Fibroblast of gingiva (primary cell): ENCODE measurements around the gene PIP4K2C.
"Not testable (repeated sequence)": the region's sequence is repeated elsewhere in the genome, so short reads cannot be mapped to it uniquely, and the experiment has no call there.

Source experiments
- DNase-seq: peaks from one replicate; pipeline ENCODE4 v3.0.0-alpha.2; 2011; ENCODE audit warnings: low read depth

PIP4K2C gene

GRCh38 chr12:57585156-57585555 lies 5.8 kb upstream of the PIP4K2C start:
- DNase-seq = no peak

GRCh38 chr12:57586128-57586527 lies 4.9 kb upstream of the PIP4K2C start:
- DNase-seq = no peak

GRCh38 chr12:57586832-57587429 lies 4.1 kb upstream of the PIP4K2C start:
- no peak for DNase-seq

GRCh38 chr12:57588951-57589610 lies 1.9 kb upstream of the PIP4K2C start:
- DNase-seq = not testable (repeated sequence)

GRCh38 chr12:57590479-57590863 lies 521 bp upstream of the PIP4K2C start:
- no peak for DNase-seq

- DNase-seq = no peak
Observed at GRCh38 chr12:57591782-57592325, 862 bp downstream of the PIP4K2C start.

GRCh38 chr12:57592551-57593165 lies 1.7 kb downstream of the PIP4K2C start:
- DNase-seq = no peak

- DNase-seq = no peak
Observed at GRCh38 chr12:57593187-57593586, 2.2 kb downstream of the PIP4K2C start.

- no peak for DNase-seq
Observed at GRCh38 chr12:57600395-57600794, 9.4 kb downstream of the PIP4K2C start.

GRCh38 chr12:57602544-57602943 lies 11.6 kb downstream of the PIP4K2C start:
- no peak for DNase-seq

GRCh38 chr12:57603324-57603723 lies 12.3 kb downstream of the PIP4K2C start:
- no peak for DNase-seq

GRCh38 chr12:57603815-57604453 lies 12.9 kb downstream of the PIP4K2C start:
- DNase-seq = peak; percentile 45

- peak; percentile 18 for DNase-seq
Observed at GRCh38 chr12:57604454-57604991, 13.5 kb downstream of the PIP4K2C start, which contains the start of gene DTX3. TSS of gene DTX3 (plus strand) at chr12:57604824. CDS start at chr12:57606518, 1,694 bp downstream.

GRCh38 chr12:57604992-57605810 lies 14.2 kb downstream of the PIP4K2C start:
- DNase-seq = peak; percentile 21

GRCh38 chr12:57605811-57606311 lies 14.9 kb downstream of the PIP4K2C start:
- no peak for DNase-seq

GRCh38 chr12:57606399-57606798 lies 15.4 kb downstream of the PIP4K2C start:
- no peak for DNase-seq

- no peak for DNase-seq
Observed at GRCh38 chr12:57606821-57607220, 15.8 kb downstream of the PIP4K2C start.

- DNase-seq = no peak
Observed at GRCh38 chr12:57607958-57608663, 17.1 kb downstream of the PIP4K2C start.

- DNase-seq = no peak
Observed at GRCh38 chr12:57609101-57609780, 18.2 kb downstream of the PIP4K2C start.
